HepG2 (cell line): ENCODE measurements around the gene VDAC1. TPM values are rescaled to one million over a fixed set of nuclear protein-coding genes. Genes with fewer than 3 reads are reported as not detected.

Experiments used
- ATAC-seq: fragments of 200-7000 bp; cut with Tn5 transposase; 3 replicates; pipeline ENCODE4 v1.9.1; 2020; ENCODE audit warnings: mild to moderate bottlenecking, moderate library complexity
- BruUV-seq: library from RNA; stranded (reverse); fragments of 400-500 nt; replicated peaks from 2 replicates; lab custom pipeline; 2021; lab: Mats Ljungman, UMichigan
- CTCF ChIA-PET: fragments of 300-600 bp; formaldehyde crosslinking; extraction: SDS; loops from one replicate; lab custom pipeline; 2021; ENCODE audit warnings: low total read pairs, inconsistent platforms, low intra/inter-chr PET ratio; lab: Yijun Ruan, JAX
- POLR2A ChIA-PET: fragments of 350-600 bp; sonication (Branson Sonifier 250); formaldehyde crosslinking; loops from one replicate; lab custom pipeline; 2020; ENCODE audit warnings: antibody characterized with exemption, inconsistent platforms; lab: Yijun Ruan, JAX
- DNase-seq: peaks from one replicate; pipeline ENCODE4 v3.0.0-alpha.2; 2015; ENCODE audit warnings: low spot score
- FAIRE-seq: peaks from 3 replicates; lab custom pipeline; 2011; peaks lifted over from hg19 to GRCh38; lab: Jason Lieb, UNC
- H2AFZ ChIP-seq: one replicate; pipeline ENCODE4 v1.6.1; 2011; ENCODE audit warnings: low read length, inconsistent platforms
- H3K27ac ChIP-seq: fragments of 300-600 bp; 3 replicates; pipeline ENCODE4 v1.8.0; 2011; ENCODE audit warnings: mixed run types, mild to moderate bottlenecking, mixed read lengths, low read length, inconsistent platforms; ENCODE audit not compliant: insufficient read depth; ENCODE audit errors: extremely low read length
- H3K27me3 ChIP-seq, 2 experiments: fragments of 200-600 bp in 1 of 2; 2 replicates in 1 of 2; 3 replicates in 1 of 2; pipeline versions ENCODE4 v1.6.0 to v1.8.0; 2011; ENCODE audit warnings: low read length in 2 of 2, mild to moderate bottlenecking in 2 of 2, moderate library complexity in 2 of 2, inconsistent platforms in 1 of 2; ENCODE audit not compliant: insufficient read depth in 2 of 2, control insufficient read depth in 1 of 2
- H3K36me3 ChIP-seq, 2 experiments: fragments of 200-600 bp in 1 of 2; replicated peaks in 1 of 2; 2 replicates in 1 of 2; 3 replicates in 1 of 2; pipeline versions ENCODE4 v1.5.1 to v1.8.0; 2011; ENCODE audit warnings: low read length in 2 of 2, inconsistent platforms in 1 of 2; ENCODE audit not compliant: insufficient read depth in 2 of 2, control insufficient read depth in 1 of 2
- H3K4me1 ChIP-seq: 2 replicates; pipeline ENCODE4 v1.5.1; 2012; ENCODE audit warnings: low read length, inconsistent platforms; ENCODE audit not compliant: insufficient read depth
- H3K4me2 ChIP-seq: 2 replicates; pipeline ENCODE4 v1.6.0; 2011; ENCODE audit warnings: low read depth, low read length, inconsistent platforms
- H3K4me3 ChIP-seq, 3 experiments: fragments of 200-600 bp in 1 of 3; sonication (generic), shearing (Covaris generic) in 1 of 3; replicated peaks in 1 of 3; 2 replicates each; pipeline ENCODE4 v1.5.1; 2011 to 2016; ENCODE audit warnings: low read length in 3 of 3, inconsistent platforms in 2 of 3, low read depth in 2 of 3, mild to moderate bottlenecking in 2 of 3, control low read depth in 1 of 3, mixed read lengths in 1 of 3; ENCODE audit not compliant: insufficient read depth in 1 of 3
- H3K79me2 ChIP-seq: one replicate; pipeline ENCODE4 v1.6.1; 2011; ENCODE audit warnings: low read length, inconsistent platforms; ENCODE audit not compliant: insufficient read depth
- H3K9ac ChIP-seq: 2 replicates; pipeline ENCODE4 v1.6.0; 2011; ENCODE audit warnings: mild to moderate bottlenecking, low read depth, low read length, inconsistent platforms; ENCODE audit not compliant: insufficient read depth
- H3K9me3 ChIP-seq: 2 replicates; pipeline ENCODE4 v1.5.1; 2012; ENCODE audit warnings: mild to moderate bottlenecking, low read length
- H4K20me1 ChIP-seq: 2 replicates; pipeline ENCODE4 v1.6.0; 2011; ENCODE audit warnings: inconsistent platforms, mild to moderate bottlenecking, low read length, moderate library complexity; ENCODE audit not compliant: insufficient read depth
- BORCS8-MEF2B ChIP-seq: sonication (generic); formaldehyde crosslinking; IDR thresholded peaks from 2 replicates; pipeline ENCODE4 v1.8.0; 2022; ENCODE audit warnings: mild to moderate bottlenecking, missing genetic modification reagents
- HNF1B ChIP-seq: sonication (generic); formaldehyde crosslinking; IDR thresholded peaks from 2 replicates; pipeline ENCODE4 v1.5.1; 2020; ENCODE audit warnings: mild to moderate bottlenecking, moderate library complexity, missing genetic modification reagents
- JUN ChIP-seq: sonication (generic); formaldehyde crosslinking; IDR thresholded peaks from 2 replicates; pipeline ENCODE4 v1.4.0; 2020; ENCODE audit warnings: mild to moderate bottlenecking, missing genetic modification reagents
- MEF2D ChIP-seq: sonication (generic); formaldehyde crosslinking; IDR thresholded peaks from 2 replicates; pipeline ENCODE4 v1.5.1; 2020; ENCODE audit warnings: mild to moderate bottlenecking, missing genetic modification reagents
- MTA3 ChIP-seq: sonication (generic); formaldehyde crosslinking; IDR thresholded peaks from 2 replicates; pipeline ENCODE4 v1.4.0; 2020; ENCODE audit warnings: missing genetic modification reagents
- ZNF484 ChIP-seq: sonication (generic); formaldehyde crosslinking; IDR thresholded peaks from 2 replicates; pipeline ENCODE4 v1.5.1; 2020; ENCODE audit warnings: mild to moderate bottlenecking, low read depth, missing genetic modification reagents, borderline replicate concordance
- ZNF569 ChIP-seq: sonication (generic); formaldehyde crosslinking; IDR thresholded peaks from 2 replicates; pipeline ENCODE4 v1.5.0; 2020; ENCODE audit warnings: mild to moderate bottlenecking, missing genetic modification reagents, moderate library complexity, borderline replicate concordance
- ZNF737 ChIP-seq: sonication (generic); formaldehyde crosslinking; IDR thresholded peaks from 2 replicates; pipeline ENCODE4 v1.5.0; 2020; ENCODE audit warnings: missing genetic modification reagents, mild to moderate bottlenecking, borderline replicate concordance
- ZNF850 ChIP-seq: sonication (generic); formaldehyde crosslinking; conservative IDR thresholded peaks from 2 replicates; pipeline ENCODE4 v1.9.0; 2021; ENCODE audit warnings: mild to moderate bottlenecking, missing genetic modification reagents
- WGBS: methylation state at CpG from one replicate; pipeline ENCODE4 v1.1.6; 2017; ENCODE audit warnings: low lambda C conversion rate; 5-methylcytosine and 5-hydroxymethylcytosine counted together
- in situ Hi-C: cut with HindIII; loops from 2 replicates; pipeline ENCODE4 v1.10.0; 2017; ENCODE audit warnings: low pct_unique_long_range_greater_than_20kb; ENCODE audit not compliant: extremely low pct_ligation_motif_present
- intact Hi-C: fragments of 100-400 bp; cut with micrococcal nuclease; formaldehyde crosslinking; loops from one replicate; pipeline ENCODE4 v1.10.0; 2022; ENCODE audit not compliant: unreplicated experiment
- polyA plus RNA-seq, 8 experiments: library from polyadenylated mRNA; depleted of rRNA in 3 of 8; stranded (reverse) in 7 of 8; unstranded in 1 of 8; fragments of >200 nt; fragmentation: Illumina TruSeq in 4 of 8; extraction: Trizol in 4 of 8; gene quantifications; 2 replicates each; pipeline versions ENCODE4 v1.2.1 to v1.2.3, GENCODE V29; 2011 to 2016; ENCODE audit warnings: low read depth in 4 of 8, missing spikeins in 1 of 8, mixed read lengths in 1 of 8; ENCODE audit not compliant: insufficient read depth in 1 of 8
- total RNA-seq, 5 experiments: library from RNA; depleted of rRNA; stranded (reverse); fragments of >200 nt; fragmentation: Illumina TruSeq; extraction: Trizol; gene quantifications; 2 replicates each; pipeline ENCODE4 v1.2.3, GENCODE V29; 2016; ENCODE audit warnings: low read depth in 1 of 5
- TF ChIP-seq, protein P1 (sequence below): sonication (generic); formaldehyde crosslinking; IDR thresholded peaks from 2 replicates; pipeline ENCODE4 v1.5.1; 2020; ENCODE audit warnings: mild to moderate bottlenecking, missing genetic modification reagents, borderline replicate concordance
- TF ChIP-seq, protein P2 (sequence below): sonication (generic); formaldehyde crosslinking; IDR thresholded peaks from 2 replicates; pipeline ENCODE4 v1.8.1; 2023; ENCODE audit warnings: mild to moderate bottlenecking, inconsistent platforms, moderate library complexity, missing genetic modification reagents, borderline replicate concordance

Gene VDAC1
- total and polyA plus RNA-seq, 2 of the 13 experiments (the other 11 are each of a cell fraction or from before 2014, with no cell fraction given), result 112 to 380 TPM

DNA sequence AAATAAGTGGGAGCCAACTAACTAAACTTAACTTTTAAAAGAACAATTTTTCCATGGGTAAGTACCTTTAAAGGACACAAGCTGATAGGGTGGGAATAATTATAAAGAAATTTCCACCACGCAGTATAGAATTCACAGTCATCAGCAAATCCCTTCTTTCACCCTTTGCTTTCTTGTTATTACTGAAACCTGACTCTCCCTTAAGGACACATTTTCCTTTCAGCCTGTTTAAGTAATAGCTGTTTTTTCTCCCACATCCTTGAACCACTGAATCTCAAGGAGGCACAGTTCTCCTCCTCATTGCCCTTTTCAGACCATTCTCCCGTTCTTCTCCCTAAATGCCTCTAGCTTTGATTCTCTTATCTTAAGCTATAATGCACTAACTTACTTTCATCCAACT lies 42.6 kb downstream of the VDAC1 start (continued):
- TF ChIP-seq HNF1B (CRISPR knock-in tag), result no peak
- no peak for TF ChIP-seq ZNF484 (CRISPR knock-in tag)
- TF ChIP-seq BORCS8-MEF2B (CRISPR knock-in tag), result no peak
- TF ChIP-seq, protein P1, sequence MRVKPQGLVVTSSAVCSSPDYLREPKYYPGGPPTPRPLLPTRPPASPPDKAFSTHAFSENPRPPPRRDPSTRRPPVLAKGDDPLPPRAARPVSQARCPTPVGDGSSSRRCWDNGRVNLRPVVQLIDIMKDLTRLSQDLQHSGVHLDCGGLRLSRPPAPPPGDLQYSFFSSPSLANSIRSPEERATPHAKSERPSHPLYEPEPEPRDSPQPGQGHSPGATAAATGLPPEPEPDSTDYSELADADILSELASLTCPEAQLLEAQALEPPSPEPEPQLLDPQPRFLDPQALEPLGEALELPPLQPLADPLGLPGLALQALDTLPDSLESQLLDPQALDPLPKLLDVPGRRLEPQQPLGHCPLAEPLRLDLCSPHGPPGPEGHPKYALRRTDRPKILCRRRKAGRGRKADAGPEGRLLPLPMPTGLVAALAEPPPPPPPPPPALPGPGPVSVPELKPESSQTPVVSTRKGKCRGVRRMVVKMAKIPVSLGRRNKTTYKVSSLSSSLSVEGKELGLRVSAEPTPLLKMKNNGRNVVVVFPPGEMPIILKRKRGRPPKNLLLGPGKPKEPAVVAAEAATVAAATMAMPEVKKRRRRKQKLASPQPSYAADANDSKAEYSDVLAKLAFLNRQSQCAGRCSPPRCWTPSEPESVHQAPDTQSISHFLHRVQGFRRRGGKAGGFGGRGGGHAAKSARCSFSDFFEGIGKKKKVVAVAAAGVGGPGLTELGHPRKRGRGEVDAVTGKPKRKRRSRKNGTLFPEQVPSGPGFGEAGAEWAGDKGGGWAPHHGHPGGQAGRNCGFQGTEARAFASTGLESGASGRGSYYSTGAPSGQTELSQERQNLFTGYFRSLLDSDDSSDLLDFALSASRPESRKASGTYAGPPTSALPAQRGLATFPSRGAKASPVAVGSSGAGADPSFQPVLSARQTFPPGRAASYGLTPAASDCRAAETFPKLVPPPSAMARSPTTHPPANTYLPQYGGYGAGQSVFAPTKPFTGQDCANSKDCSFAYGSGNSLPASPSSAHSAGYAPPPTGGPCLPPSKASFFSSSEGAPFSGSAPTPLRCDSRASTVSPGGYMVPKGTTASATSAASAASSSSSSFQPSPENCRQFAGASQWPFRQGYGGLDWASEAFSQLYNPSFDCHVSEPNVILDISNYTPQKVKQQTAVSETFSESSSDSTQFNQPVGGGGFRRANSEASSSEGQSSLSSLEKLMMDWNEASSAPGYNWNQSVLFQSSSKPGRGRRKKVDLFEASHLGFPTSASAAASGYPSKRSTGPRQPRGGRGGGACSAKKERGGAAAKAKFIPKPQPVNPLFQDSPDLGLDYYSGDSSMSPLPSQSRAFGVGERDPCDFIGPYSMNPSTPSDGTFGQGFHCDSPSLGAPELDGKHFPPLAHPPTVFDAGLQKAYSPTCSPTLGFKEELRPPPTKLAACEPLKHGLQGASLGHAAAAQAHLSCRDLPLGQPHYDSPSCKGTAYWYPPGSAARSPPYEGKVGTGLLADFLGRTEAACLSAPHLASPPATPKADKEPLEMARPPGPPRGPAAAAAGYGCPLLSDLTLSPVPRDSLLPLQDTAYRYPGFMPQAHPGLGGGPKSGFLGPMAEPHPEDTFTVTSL (CRISPR knock-in tag), result no peak

DNA sequence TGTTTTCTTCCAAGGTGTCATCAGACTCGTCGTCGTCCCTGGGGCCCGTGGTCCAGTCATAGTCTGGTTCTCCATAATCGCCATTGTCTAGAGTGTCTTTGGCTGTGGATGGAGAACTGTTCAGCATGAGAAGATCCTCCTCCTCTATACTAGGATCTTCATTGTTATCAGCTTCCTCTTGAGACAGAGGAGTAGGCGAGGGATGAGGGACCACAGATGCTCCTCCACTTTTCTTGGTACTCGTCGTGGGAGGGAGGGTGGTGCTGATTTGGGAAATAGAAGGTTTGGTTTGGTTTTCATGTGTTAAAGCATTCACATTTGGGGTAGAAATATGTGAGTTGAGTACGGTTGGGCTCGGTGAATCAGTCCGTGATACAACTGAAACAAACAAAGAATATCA lies 45.1 kb downstream of the VDAC1 start:
- FAIRE-seq (no peak), DNase-seq (no peak), ATAC-seq (no peak)
- BruUV-seq, result no TSS peak
- CTCF ChIA-PET, result no interaction called here
- peaks cover 30% of the 10 kb centered on the region for H3K79me2 ChIP-seq
- H4K20me1 ChIP-seq, result no peaks in the 10 kb centered on the region
- no peak overlapping the region for H3K27ac ChIP-seq
- H3K36me3 ChIP-seq, result peaks cover 2 to 38% of the 10 kb centered on the region in 2 experiments; a peak in 4 of 5 replicates
- no peaks in the 10 kb centered on the region for H3K27me3 ChIP-seq
- intact Hi-C loops (no loop called here), in situ Hi-C loops (no loop called here)
- no peak for TF ChIP-seq MTA3 (CRISPR knock-in tag)
- TF ChIP-seq, protein P2, sequence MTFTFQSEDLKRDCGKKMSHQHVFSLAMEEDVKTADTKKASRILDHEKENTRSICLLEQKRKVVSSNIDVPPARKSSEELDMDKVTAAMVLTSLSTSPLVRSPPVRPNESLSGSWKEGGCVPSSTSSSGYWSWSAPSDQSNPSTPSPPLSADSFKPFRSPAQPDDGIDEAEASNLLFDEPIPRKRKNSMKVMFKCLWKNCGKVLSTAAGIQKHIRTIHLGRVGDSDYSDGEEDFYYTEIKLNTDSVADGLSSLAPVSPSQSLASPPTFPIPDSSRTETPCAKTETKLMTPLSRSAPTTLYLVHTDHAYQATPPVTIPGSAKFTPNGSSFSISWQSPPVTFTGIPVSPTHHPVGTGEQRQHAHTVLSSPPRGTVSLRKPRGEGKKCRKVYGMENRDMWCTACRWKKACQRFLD, result no peak
- TF ChIP-seq ZNF737, result no peak
- no peak for TF ChIP-seq MEF2D (CRISPR knock-in tag)
- no peak for TF ChIP-seq JUN (CRISPR knock-in tag)
- no peak for TF ChIP-seq ZNF569
- no peak for TF ChIP-seq ZNF850 (CRISPR knock-in tag)
- H3K9me3 ChIP-seq, result no peaks in the 10 kb centered on the region
- POLR2A ChIA-PET, result no interaction called here
- WGBS, result 98% methylated on average over 11 of the region's 11 CpGs
- H2AFZ ChIP-seq, result no peak overlapping the region
- H3K4me3 ChIP-seq, result no peak overlapping the region
- 0 out of 2 replicates have a peak, but pooled peaks cover 9% of the 10 kb centered on the region for H3K4me1 ChIP-seq
- no peak overlapping the region for H3K4me2 ChIP-seq
- no peak overlapping the region for H3K9ac ChIP-seq
